HG03442 (cell line): Measurements from ENCODE around the gene DHRS12.

Experiments used
- ATAC-seq: cut with Tn5 transposase; IDR thresholded peaks from one replicate; pipeline ENCODE4 v1.9.1; 2021; ENCODE audit warnings: mild to moderate bottlenecking, moderate library complexity; ENCODE audit not compliant: unreplicated experiment

The DHRS12 gene

GRCh38 chr13:51784097-51784496 is 19.9 kb downstream of the DHRS12 start:
- no peak for ATAC-seq

DNA sequence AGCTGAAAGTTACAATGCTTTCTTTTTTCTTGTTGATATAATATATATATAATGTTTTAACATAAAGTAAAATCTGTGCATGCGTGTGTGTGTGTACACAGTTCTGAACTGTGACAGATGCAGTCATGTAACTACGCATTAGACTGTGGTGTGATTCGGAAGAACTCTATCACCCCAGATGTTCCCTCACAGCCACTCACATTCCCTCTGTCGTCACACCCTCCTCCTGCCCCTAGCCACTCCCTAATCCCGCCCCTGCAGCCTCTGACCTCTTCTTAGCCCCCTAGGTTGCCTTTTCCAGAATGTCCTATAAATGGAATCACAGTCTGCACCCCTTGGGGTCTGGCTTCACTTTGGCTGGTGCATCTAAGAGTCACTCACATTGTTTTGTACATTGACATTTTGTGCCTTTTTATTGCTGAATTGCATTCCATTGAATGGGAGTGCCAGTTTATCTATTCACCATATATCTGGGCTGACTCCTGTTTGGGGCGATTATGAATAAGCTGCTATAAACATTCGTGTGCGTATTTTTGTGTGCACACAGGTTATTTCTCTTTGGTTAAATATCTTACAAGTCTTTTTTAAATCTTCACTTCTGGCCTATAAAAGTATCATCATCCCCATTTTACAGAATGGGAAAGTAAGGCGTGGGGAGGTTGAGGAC is 20.4 kb downstream of the DHRS12 start:
- ATAC-seq, result no peak

DNA sequence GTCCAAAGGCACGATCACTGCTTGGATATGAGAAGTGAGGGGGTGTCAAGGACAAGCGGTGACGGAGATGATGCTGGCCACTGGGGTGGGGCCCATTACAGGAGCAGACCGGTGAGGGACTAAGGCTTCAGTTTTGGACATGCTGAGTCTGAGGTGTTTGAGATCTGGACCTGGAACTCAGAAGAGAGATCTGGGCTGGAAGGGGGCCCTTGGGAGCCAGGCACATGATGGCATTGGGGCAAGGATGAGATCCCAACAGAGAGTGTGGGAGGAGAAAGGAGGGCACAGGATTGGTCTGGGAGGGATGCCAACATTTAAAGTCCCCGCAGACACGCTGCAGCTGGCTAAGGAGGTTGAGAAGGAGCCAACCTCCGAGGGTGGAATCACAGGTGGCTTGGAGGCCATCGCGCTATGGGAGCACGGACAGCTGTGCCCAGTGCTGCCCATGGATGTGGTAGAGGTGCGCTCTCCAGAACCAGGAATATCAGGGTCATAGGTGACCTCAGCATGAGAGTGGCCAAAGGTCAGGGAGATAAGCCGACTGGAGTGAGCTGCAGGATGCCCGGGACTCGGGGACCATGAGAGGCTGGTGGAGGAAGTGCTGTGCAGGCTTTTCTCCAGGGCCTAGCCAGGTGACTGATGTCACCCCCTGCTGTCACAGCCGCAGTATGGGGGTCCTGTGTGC is 21.8 kb downstream of the DHRS12 start:
- ATAC-seq, result no peak

DNA sequence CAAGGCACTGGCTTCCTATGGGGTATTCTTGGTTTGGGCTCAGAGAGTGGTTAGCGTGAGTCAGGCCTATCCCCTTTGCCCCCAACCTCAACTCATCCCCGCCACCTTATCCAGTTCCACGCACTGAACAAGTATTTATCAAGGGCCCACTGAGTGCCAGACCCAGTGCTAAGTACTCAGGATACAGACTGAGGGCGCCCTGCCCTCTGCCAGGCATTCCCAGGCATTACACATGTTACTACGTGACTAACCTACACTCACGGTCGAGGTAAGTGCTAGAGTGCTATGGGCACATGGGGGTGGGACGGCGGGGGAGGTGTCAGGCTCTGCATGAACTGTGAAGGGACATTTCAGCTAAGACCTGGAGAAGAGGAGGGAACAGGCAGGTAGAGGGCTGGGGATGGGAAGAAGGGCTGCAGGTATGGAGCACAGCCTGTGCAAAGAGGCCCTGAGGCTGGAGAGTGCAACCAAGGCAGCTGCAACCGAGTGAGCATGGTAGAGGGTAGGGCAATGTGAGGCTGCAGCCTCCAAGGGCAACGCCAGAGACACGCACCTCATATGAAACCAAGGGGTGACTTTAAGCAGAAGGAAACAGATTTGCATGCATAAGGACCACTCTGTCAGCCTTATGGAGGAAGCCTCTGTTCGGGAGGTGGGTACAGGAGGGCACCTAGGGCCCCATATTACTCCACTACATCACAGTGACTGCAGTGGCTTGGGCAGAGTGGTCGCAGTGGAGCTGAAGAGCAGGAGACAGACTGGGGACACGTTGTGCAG is 22.5 kb downstream of the DHRS12 start:
- ATAC-seq, result peak; percentile 63

DNA sequence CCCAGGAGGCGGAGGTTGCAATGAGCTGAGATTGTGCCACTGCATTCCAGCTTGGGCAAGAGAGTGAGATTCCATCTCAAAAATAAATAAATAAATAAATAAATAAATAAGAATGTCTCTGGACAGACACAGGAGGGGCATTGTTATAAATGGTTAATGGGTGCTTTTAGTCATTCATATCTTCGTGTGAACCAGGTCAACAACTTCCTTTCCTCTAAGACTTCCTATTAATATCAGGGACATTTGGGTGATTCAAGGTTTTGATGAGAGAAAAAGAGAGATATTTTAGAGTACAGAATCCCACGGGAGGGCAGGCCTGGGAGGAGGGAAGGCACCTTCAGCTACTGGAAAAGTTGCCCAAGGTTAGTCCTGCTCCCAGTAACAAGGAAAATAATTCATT is 23.9 kb downstream of the DHRS12 start:
- no peak for ATAC-seq

GRCh38 chr13:51778392-51778791 is 25.6 kb downstream of the DHRS12 start:
- no peak for ATAC-seq

DNA sequence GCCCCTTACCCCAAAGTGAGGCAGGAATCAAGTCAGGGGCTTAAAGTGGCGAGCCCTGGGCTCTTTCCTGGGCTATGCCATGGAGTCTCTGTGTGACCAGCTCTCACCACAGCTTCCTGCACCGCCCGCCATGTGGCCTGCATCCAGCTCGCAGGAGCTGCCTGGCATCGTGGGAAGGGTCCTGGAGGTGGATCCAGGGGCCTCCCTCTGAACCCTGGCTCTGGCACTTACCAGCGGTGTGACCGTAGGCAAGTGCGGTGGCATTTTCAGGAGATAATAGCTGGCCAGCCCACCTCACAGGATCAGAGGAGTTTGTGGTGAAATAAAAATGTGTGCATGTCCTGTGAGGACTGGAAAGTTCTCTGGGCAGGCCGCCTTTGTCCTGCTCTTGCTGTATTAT is 26.0 kb downstream of the DHRS12 start:
- ATAC-seq, result no peak

- ATAC-seq, result no peak
These were observed 27.8 kb downstream of the DHRS12 start for GRCh38 chr13:51776179-51776578.

DNA sequence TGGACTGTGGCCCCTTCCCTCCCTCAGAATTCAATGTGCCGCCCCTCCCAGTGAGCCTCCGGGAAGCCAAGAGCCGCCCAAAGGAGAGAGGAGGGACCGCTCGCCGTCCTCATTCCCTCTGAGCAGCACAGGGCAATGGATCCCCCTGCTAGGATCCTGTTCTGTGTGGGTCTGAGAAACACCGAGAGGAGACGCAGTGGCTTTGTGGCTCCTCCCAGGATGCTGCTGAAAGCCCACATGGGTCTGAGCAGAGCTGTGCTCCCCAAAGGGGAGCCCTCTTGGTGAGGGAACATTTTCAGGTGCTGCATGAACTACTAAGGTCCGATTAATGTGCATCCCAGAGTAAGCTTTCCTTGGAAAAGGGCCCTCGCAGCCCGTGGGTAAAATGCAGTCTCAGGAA is 30.4 kb downstream of the DHRS12 start:
- ATAC-seq, result no peak

GRCh38 chr13:51772781-51773180 is 31.2 kb downstream of the DHRS12 start:
- ATAC-seq, result no peak

GRCh38 chr13:51772105-51772455 is 31.9 kb downstream of the DHRS12 start:
- no peak for ATAC-seq

- ATAC-seq, result no peak
These were observed 32.4 kb downstream of the DHRS12 start for GRCh38 chr13:51771418-51772104.

DNA sequence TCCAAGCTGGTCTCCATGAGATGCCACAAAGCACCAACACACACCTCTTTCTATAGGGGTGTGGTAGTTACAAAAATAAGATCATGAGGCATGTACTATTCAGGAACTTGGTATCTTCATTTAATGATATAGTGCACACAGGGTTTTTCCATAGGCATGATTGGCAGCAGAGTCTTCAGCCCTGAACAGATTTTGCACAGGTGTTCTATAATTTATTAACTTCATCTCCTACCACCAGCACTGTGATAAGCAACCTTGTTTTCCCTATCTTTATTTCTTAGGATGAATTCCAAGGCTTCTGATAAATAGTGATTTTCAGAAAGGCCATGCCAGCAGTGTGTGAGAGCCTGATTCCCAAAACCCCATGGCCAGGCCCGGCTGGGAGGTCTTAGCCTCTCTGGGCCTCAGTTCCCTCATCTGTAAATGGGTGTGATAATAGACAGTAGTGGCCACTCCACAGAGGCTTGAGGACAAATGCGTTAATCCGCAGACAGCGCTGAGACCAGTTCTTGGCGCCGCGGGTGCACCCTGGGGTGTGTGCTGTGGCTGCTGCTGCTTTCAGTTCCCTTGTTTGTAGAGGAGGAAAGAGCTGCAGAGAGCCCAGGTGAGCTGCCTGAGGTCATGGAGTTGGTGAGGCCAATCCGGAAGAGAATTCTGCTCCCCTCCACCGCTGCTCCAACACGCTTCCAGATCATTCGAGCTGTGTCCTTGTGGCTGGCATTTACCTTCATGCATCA is 33.1 kb downstream of the DHRS12 start:
- ATAC-seq, result no peak

DNA sequence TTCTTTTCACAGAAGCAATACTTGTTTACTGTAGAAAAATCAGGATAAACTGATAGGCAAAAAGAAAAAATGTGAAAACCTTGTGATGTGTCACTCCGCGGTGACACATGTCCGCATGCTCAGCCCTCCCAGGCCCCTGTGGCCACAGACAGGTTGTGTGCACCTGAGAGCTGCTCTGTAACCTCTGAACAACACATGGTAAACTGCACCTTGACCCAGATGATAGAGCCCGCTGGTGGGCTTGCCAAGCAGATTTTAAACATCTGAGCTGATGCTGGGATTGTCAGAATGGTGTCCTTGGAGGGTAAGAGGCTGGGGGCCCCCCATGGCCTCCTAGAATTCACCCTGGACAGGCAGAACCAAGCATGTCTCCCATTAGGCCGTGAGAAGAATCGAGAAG is 33.8 kb downstream of the DHRS12 start:
- no peak for ATAC-seq

DNA sequence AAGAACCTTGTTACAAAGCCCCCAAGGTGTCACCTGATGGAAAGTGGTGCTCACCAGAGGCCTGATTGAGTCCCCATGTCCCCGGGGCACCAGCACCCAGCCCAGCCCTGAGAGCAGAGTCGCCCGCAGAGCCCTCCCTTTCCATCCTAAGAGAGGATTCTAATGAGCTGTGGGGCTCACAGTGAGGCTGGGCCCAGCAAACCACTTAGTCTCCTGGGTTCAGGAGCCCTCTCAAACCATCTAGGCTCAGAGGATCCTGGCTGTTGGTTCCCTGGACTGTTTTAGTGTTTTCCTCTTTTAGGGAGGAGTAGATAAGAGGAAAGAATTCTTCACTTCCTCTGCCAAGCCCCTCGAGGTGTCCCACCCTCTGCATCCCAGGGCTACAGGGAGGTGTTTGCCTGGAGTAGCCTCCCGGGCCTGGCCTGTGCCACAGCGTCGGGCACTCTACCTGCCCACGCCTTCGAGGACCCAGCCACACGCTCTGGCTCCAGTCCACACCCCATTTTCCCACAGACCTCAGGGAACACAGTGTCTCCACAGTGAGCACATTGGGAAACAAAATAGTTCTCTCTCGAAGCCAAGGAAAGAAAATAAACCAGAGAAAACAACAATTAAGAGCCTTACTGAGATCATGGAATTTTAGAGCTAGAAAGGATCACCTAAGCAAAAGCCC is 34.4 kb downstream of the DHRS12 start:
- ATAC-seq, result no peak

DNA sequence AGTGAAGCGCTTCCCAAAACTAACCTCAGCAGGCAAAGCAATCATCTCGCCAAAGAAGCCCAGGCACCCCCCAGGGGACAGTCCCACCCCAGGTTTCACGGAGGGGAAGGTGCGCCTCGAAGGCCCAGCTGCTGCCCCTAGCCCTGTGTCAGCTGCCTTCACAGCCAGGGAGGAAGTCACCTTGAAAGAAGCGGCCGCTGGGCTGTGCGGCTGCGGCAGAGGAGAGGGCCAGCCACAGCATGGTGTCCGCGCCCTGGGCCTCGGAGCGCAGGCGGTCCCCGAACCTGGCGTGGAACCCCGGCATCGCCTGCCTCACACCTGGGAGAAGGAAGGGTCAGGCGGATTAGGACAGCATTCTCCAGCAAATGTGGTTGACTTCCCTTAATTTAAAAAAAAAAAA is 35.0 kb downstream of the DHRS12 start:
- no peak for ATAC-seq

GRCh38 chr13:51768378-51768921 is 35.5 kb downstream of the DHRS12 start:
- ATAC-seq, result no peak

- ATAC-seq, result no peak
These were observed 36.9 kb downstream of the DHRS12 start for GRCh38 chr13:51767100-51767499.

DNA sequence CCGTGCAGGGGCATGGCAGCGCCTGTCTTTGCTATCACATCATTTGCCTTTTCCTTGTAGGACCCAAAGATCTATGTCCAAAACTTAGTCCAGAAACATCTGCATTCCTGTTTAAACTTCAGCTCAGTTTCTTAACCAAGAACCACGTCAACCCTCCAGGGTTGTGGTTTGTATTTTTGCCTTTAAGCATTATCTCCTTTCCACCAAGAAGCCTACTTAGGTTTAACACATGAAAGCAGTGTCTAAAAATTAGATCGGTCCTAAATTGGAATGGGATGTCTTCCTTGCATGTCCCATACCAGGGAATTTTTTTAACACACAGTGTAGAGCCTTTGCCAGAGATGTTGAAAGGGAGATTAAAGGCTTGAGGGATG is 38.8 kb downstream of the DHRS12 start:
- ATAC-seq, result no peak
